GM23338 (cell line): ENCODE measurements around the gene CLEC1A. TPM values are rescaled to one million over a fixed set of nuclear protein-coding genes. Genes with fewer than 3 reads are reported as not detected.

Source experiments
- ATAC-seq: fragments of 200-7000 bp; cut with Tn5 transposase; 3 replicates; pipeline ENCODE4 v1.9.1; 2020
- DNase-seq: peaks from one replicate; pipeline ENCODE4 v3.0.0-alpha.2; 2015; ENCODE audit warnings: low spot score
- H2AFZ ChIP-seq: fragments of 200-600 bp; sonication (generic); 2 replicates; pipeline ENCODE4 v1.8.0; 2016; ENCODE audit warnings: antibody characterized with exemption, mild to moderate bottlenecking, moderate library complexity
- H3F3A ChIP-seq: fragments of 200-600 bp; sonication (generic); replicated peaks from 2 replicates; pipeline ENCODE4 v1.8.0; 2017; ENCODE audit warnings: antibody characterized with exemption, mixed run types, low read depth
- H3K27ac ChIP-seq: fragments of 200-600 bp; sonication (generic); 2 replicates; pipeline ENCODE4 v1.6.1; 2016; ENCODE audit warnings: low read depth
- H3K27me3 ChIP-seq: fragments of 200-600 bp; sonication (generic); 2 replicates; pipeline ENCODE4 v1.8.0; 2016; ENCODE audit warnings: mild to moderate bottlenecking, mixed run types, moderate library complexity; ENCODE audit not compliant: insufficient read depth
- H3K36me3 ChIP-seq: fragments of 200-600 bp; sonication (generic); 2 replicates; pipeline ENCODE4 v1.8.0; 2016; ENCODE audit warnings: mild to moderate bottlenecking; ENCODE audit not compliant: insufficient read depth
- H3K4me1 ChIP-seq: fragments of 200-600 bp; sonication (generic); 2 replicates; pipeline ENCODE4 v1.8.0; 2016; ENCODE audit warnings: mild to moderate bottlenecking, moderate library complexity; ENCODE audit not compliant: insufficient read depth
- H3K4me2 ChIP-seq: fragments of 200-600 bp; sonication (generic); 2 replicates; pipeline ENCODE4 v1.7.1; 2017; ENCODE audit warnings: mixed run types
- H3K4me3 ChIP-seq: fragments of 200-600 bp; sonication (generic); 2 replicates; pipeline ENCODE4 v1.6.1; 2016; ENCODE audit warnings: mixed run types
- H3K79me2 ChIP-seq: fragments of 200-600 bp; sonication (generic); replicated peaks from 2 replicates; pipeline ENCODE4 v1.8.0; 2017; ENCODE audit warnings: mild to moderate bottlenecking; ENCODE audit not compliant: insufficient read depth
- H3K9me2 ChIP-seq: fragments of 200-600 bp; sonication (generic); 2 replicates; pipeline ENCODE4 v1.8.0; 2017; ENCODE audit not compliant: insufficient read depth
- H4K20me1 ChIP-seq: fragments of 200-600 bp; sonication (generic); replicated peaks from 2 replicates; pipeline ENCODE4 v1.8.0; 2017; ENCODE audit warnings: mild to moderate bottlenecking; ENCODE audit not compliant: insufficient read depth
- H3K27ac Mint-ChIP-seq: 2 replicates; pipeline ENCODE4 v1.8.0; 2020; ENCODE audit warnings: inconsistent platforms, mild to moderate bottlenecking, moderate library complexity, mixed read lengths
- H3K27me3 Mint-ChIP-seq: 3 replicates; pipeline ENCODE4 v1.8.0; 2022; ENCODE audit warnings: low read depth, mild to moderate bottlenecking, moderate library complexity, mixed read lengths, inconsistent platforms; ENCODE audit not compliant: insufficient read depth, poor library complexity
- H3K36me3 Mint-ChIP-seq: 3 replicates; pipeline ENCODE4 v1.8.0; 2021; ENCODE audit warnings: low read depth, mild to moderate bottlenecking, inconsistent platforms, moderate library complexity, mixed read lengths
- H3K4me1 Mint-ChIP-seq: 3 replicates; pipeline ENCODE4 v1.8.0; 2020; ENCODE audit warnings: mild to moderate bottlenecking, inconsistent platforms, mixed read lengths
- H3K4me3 Mint-ChIP-seq: 3 replicates; pipeline ENCODE4 v1.8.0; 2021; ENCODE audit warnings: moderate library complexity, mild to moderate bottlenecking, inconsistent platforms, mixed read lengths
- H3K9me3 Mint-ChIP-seq: 3 replicates; pipeline ENCODE4 v1.8.0; 2020; ENCODE audit warnings: moderate library complexity, mild to moderate bottlenecking, inconsistent platforms, mixed read lengths
- CREB1 ChIP-seq: fragments of 250-450 bp; sonication (Bioruptor Pico); IDR thresholded peaks from 2 replicates; pipeline ENCODE4 v1.5.0; 2020; ENCODE audit warnings: low read depth, mild to moderate bottlenecking, moderate library complexity
- CTCF ChIP-seq, 2 experiments: fragments of 200-600 bp in 1 of 2; sonication (generic) in 1 of 2; conservative IDR thresholded peaks; 2 replicates each; pipeline versions ENCODE4 v1.5.1 to v1.6.1; 2016 to 2017; ENCODE audit warnings: antibody characterized with exemption in 2 of 2, low read depth in 2 of 2, mild to moderate bottlenecking in 2 of 2, moderate library complexity in 1 of 2
- ETS1 ChIP-seq: IDR thresholded peaks from 2 replicates; pipeline ENCODE4 v1.6.1; 2016; ENCODE audit warnings: antibody characterized with exemption
- EZH2 ChIP-seq: fragments of 200-600 bp; sonication (generic); IDR thresholded peaks from one replicate; pipeline ENCODE4 v1.8.0; 2017; ENCODE audit warnings: antibody characterized with exemption, mild to moderate bottlenecking, low read depth; ENCODE audit not compliant: unreplicated experiment
- EZH2phosphoT487 ChIP-seq: fragments of 200-600 bp; sonication (generic); IDR thresholded peaks from one replicate; pipeline ENCODE4 v1.8.1; 2018; ENCODE audit warnings: antibody characterized with exemption; ENCODE audit not compliant: unreplicated experiment
- JUNB ChIP-seq: IDR thresholded peaks from one replicate; pipeline ENCODE4 v1.6.1; 2016; ENCODE audit warnings: antibody characterized with exemption; ENCODE audit not compliant: unreplicated experiment
- NANOG ChIP-seq: IDR thresholded peaks from 2 replicates; pipeline ENCODE4 v1.6.1; 2016; ENCODE audit warnings: antibody characterized with exemption, borderline replicate concordance
- POLR2AphosphoS5 ChIP-seq: IDR thresholded peaks from 2 replicates; pipeline ENCODE4 v1.6.1; 2016; ENCODE audit warnings: antibody characterized with exemption, low read depth
- REST ChIP-seq: IDR thresholded peaks from one replicate; pipeline ENCODE4 v1.6.1; 2018; ENCODE audit warnings: antibody characterized with exemption; ENCODE audit not compliant: unreplicated experiment
- STAT1 ChIP-seq: IDR thresholded peaks from one replicate; pipeline ENCODE4 v1.6.1; 2016; ENCODE audit warnings: antibody characterized with exemption; ENCODE audit not compliant: unreplicated experiment
- ZNF114 ChIP-seq: fragments of 250-450 bp; sonication (Bioruptor Pico); IDR thresholded peaks from 2 replicates; pipeline ENCODE4 v1.5.0; 2020; ENCODE audit warnings: mild to moderate bottlenecking, moderate library complexity
- ZNF331 ChIP-seq: fragments of 250-450 bp; sonication (Bioruptor Pico); IDR thresholded peaks from 2 replicates; pipeline ENCODE4 v1.5.0; 2020; ENCODE audit warnings: low read depth, mild to moderate bottlenecking, moderate library complexity
- ZNF462 ChIP-seq: fragments of 250-450 bp; sonication (Bioruptor Pico); IDR thresholded peaks from 2 replicates; pipeline ENCODE4 v1.5.0; 2020; ENCODE audit warnings: mild to moderate bottlenecking, moderate library complexity
- polyA plus RNA-seq: library from polyadenylated mRNA; unstranded; fragments of >200 nt; fragmentation: Nextera tagmentation; extraction: Ambion mirVana; gene quantifications from 2 replicates; pipeline ENCODE4 v1.2.1, GENCODE V29; 2016
- total RNA-seq: library from RNA; depleted of rRNA; stranded (reverse); fragments of >200 nt; shearing (Covaris generic); gene quantifications from 2 replicates; pipeline ENCODE4 v1.2.3, GENCODE V29; 2014

Gene CLEC1A
- total and polyA plus RNA-seq, 2 experiments from 2014 or later, result 1.1 TPM; not detected in 1

- Histone ChIP-seq H3K36me3 (no peaks in the 10 kb centered on the region), H3K27me3 (no peaks in the 10 kb centered on the region), H3K79me2 (no peaks in the 10 kb centered on the region), H3K4me2 (no peak overlapping the region), H3F3A (no peaks in the 10 kb centered on the region), H3K27ac (no peak overlapping the region), H4K20me1 (no peaks in the 10 kb centered on the region), H3K4me1 (no peaks in the 10 kb centered on the region), H2AFZ (no peak overlapping the region), H3K9me2 (no peaks in the 10 kb centered on the region), H3K4me3 (no peak overlapping the region)
- DNase-seq (no peak), ATAC-seq (no peak)
- no peak overlapping the region for H3K27ac Mint-ChIP-seq
- peaks cover 4% of the 10 kb centered on the region for H3K27me3 Mint-ChIP-seq
- no peaks in the 10 kb centered on the region; the same call in 2 of the 3 replicates for H3K36me3 Mint-ChIP-seq
- no peak overlapping the region for H3K4me3 Mint-ChIP-seq
- no peak for TF ChIP-seq JUNB
- no peak for TF ChIP-seq POLR2AphosphoS5
- TF ChIP-seq ZNF462, result no peak
- TF ChIP-seq STAT1, result no peak
- TF ChIP-seq NANOG, result no peak
- TF ChIP-seq REST, result no peak
- no peak for TF ChIP-seq ZNF114 (CRISPR knock-in tag)
- no peak for TF ChIP-seq ETS1
- TF ChIP-seq CREB1 (CRISPR knock-in tag), result no peak
- no peak for TF ChIP-seq EZH2
- no peak for TF ChIP-seq CTCF (conservative IDR thresholded peaks at IDR 0.05; ENCODE audit: low read depth in 2 of 2)
- TF ChIP-seq EZH2phosphoT487, result no peak
- no peak for TF ChIP-seq ZNF331 (CRISPR knock-in tag)
- H3K9me3 Mint-ChIP-seq, result peaks cover 17% of the 10 kb centered on the region
- no peaks in the 10 kb centered on the region for H3K4me1 Mint-ChIP-seq
Observed at GRCh38 chr12:10110256-10110844, 11.6 kb upstream of the CLEC1A start.
